GM12872 (cell line): ENCODE measurements around the gene PHLDB2.

Experiments used
- TF ChIP-seq, protein P1 (sequence below): IDR thresholded peaks from 3 replicates; pipeline ENCODE4 v1.5.1; 2011; ENCODE audit warnings: low read depth, mild to moderate bottlenecking, low read length, moderate library complexity; ENCODE audit not compliant: insufficient read depth

PHLDB2 gene

DNA sequence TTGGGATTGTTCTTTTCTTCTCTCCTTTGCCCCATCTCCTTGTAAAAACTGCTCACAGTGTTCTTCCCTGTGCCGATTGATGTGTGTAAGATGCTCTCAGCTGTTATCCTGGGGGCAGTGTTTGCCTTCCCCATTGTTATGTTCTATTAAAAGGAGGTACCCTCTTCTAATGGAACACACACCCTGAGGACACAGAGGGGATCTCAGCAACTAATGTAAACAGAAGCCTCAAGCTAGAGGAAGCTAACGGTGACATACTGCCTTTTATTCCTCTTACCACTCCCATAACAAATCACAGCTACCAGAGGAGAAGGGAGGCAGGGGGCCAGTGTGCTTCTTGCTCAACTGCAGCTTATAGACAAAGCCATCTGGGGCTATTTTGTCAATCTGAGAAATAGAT, 141.9 kb downstream of the PHLDB2 start:
- TF ChIP-seq, protein P1, sequence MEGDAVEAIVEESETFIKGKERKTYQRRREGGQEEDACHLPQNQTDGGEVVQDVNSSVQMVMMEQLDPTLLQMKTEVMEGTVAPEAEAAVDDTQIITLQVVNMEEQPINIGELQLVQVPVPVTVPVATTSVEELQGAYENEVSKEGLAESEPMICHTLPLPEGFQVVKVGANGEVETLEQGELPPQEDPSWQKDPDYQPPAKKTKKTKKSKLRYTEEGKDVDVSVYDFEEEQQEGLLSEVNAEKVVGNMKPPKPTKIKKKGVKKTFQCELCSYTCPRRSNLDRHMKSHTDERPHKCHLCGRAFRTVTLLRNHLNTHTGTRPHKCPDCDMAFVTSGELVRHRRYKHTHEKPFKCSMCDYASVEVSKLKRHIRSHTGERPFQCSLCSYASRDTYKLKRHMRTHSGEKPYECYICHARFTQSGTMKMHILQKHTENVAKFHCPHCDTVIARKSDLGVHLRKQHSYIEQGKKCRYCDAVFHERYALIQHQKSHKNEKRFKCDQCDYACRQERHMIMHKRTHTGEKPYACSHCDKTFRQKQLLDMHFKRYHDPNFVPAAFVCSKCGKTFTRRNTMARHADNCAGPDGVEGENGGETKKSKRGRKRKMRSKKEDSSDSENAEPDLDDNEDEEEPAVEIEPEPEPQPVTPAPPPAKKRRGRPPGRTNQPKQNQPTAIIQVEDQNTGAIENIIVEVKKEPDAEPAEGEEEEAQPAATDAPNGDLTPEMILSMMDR = no peak

DNA sequence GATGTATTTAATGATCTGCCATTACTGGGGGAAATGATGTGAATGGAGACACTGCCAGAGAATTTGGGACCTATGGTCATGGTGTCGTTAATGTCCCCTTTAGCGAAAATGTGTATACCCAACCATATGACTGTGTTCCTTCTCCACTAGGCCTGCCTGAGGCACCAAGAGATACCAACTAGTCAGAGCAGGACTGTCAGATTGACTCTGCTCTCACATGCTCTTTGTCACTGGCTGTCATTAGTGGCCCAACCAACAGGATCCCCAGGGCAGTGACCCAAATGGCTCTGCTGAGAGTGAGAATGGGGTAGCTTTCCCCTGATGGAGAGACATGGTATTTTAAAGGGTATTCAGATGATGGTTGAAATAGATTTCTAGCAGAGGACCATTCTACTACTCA, 142.5 kb downstream of the PHLDB2 start:
- TF ChIP-seq, protein P1 = no peak

DNA sequence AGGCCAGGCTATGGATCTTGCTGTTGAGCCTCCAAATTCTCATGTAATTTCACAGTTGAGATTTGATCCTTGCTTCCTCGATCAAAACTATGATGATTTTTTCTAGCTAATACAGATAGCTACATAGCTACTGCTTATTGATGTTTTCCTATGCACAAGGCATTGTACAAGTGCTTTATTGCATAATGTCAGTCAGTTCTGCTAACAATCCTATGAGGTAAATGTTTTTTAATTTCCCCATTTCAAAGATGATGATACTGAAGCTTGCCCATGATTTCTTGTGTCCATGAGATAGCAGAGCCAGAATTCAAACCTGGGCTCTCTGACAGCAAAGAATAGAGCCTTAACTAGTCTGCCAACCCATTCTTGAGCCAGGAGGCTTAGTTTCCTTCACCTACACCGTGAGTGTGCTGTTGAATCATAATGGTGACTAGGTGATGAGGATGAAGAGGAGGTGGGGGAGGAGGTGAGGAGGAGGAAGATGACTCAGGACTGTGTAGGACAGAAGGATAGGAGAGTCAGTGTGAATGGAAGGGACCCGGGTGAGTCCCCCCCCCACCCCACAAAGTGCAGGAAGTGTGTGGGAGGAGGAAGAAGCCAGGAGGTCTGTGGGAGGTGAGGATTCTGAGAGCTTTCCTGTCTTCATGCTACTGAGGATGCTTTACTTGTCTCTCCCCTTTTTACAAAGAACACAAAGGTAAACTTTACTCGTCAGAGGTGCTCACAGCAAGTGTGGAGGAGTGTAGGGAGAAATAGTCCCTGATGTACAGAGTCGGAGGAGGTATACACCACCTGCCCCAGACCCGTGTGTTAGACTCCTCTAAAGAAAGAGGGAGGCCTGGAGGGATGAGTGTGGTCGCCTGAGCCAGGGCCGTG, 143.3 kb downstream of the PHLDB2 start:
- TF ChIP-seq, protein P1 = no peak

DNA sequence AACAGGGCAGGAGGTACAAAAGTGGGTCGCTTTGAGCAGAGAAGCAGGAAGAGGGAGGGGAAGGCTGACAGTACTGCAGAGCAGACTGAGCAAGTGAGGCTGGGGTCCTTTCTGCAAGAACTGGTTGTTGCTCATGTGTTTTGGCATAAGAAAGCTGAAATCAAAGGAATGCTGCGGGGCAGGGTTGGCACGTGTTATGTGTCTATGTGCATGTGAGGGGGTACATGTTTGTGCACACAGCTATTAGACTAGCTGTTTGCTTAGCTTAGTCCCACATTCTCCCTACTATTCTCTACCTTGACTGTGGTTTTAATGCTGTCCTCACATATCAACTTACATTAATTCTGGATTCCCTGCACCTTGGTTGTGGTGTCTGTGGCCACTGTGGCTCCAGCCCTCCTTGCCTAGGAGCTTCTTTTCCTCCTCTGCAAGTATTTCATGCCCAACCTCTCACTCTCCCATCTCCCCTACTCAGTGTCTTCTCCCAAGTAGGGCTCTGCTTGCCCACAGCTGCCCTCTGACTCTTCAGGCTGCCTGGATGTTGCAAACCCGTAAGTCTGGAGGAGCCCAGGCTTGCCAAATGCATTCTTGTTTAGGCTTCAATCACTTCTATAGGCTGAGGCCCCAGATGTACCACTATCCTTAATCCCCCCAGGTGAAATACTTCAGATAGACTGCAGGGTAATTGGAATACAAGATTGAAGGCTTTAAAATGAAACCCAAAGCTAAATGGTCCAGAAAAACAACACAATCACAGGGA, 144.4 kb downstream of the PHLDB2 start:
- TF ChIP-seq, protein P1 = no peak

DNA sequence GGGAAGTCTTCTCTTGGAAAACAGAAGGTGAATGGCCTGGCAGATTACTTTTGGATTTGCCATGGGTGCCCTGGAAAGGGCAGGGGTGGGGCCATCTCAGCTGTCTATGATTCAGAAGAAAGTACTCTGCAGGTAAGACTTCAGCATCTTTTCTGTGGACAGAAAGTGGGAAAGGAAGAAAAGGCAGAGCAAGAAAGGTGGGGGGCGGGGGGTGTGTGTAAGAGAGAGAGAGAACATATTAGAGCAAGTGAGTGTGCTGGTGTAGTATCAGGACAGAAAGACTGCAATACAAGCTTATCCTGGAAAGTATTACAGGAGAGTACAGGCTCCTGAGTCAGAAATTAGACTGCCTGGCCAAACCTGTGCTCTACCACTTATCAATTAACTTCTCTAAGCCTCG, 145.1 kb downstream of the PHLDB2 start:
- TF ChIP-seq, protein P1 = no peak

DNA sequence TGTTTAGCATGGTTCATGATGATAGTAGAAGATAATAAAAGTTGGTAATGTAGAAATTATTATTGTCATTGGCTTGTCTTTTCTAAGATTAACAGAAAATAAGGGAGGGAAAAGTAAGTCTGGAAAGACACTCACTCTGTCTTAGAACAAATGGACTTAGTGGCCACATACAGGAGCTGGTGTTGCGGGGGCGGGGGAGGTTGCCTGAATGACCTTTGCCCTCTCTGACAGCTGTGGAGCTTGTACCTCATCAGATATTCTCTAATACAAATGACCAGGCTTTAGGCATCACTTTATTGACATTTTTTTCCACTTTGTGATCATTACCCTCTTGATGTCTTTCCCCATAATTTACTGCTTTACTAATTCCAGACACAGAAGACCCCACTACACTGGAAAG, 145.6 kb downstream of the PHLDB2 start:
- TF ChIP-seq, protein P1 = no peak

DNA sequence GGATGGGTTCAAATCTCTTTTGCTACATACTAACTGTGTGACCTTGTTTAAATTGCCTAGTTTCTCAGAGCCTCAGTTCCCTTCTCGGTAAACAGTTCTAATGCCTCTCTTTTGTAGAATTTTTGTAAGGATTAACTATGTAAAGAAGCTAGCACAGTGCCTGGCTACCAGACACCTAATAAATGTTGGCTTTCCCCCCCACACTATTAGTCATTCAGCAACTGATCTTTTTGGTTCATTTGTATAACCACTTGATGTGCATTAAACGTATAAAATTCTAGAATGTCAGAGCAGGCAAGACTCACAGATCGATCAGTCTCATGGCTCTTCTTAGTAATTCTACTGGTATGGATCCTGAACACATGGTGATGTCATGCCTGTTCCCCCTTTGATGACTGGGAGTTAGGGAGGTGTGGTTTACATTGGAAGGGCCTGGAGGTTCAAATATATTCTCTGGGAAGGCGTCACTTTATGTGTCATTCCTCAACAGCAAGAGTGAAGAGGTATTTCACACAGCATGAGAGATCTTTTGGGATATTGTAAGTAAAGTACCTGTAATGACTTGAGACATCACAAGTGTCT, 146.1 kb downstream of the PHLDB2 start:
- TF ChIP-seq, protein P1 = no peak
